Endothelial cell (in vitro differentiated cells): ENCODE measurements around the gene IFT88. TPM values are rescaled to one million over a fixed set of nuclear protein-coding genes. Genes with fewer than 3 reads are reported as not detected.

ENCODE experiments used
- DNase-seq: peaks from one replicate; pipeline ENCODE4 v3.0.0; 2021; ENCODE audit warnings: low spot score
- H3K27ac Mint-ChIP-seq: one replicate; pipeline ENCODE4 v1.8.0; 2021; ENCODE audit warnings: mixed read lengths, inconsistent platforms; ENCODE audit not compliant: unreplicated experiment
- H3K27me3 Mint-ChIP-seq: one replicate; pipeline ENCODE4 v1.8.0; 2021; ENCODE audit warnings: mild to moderate bottlenecking, moderate library complexity, mixed read lengths, inconsistent platforms; ENCODE audit not compliant: unreplicated experiment
- H3K36me3 Mint-ChIP-seq: one replicate; pipeline ENCODE4 v1.8.0; 2021; ENCODE audit warnings: mild to moderate bottlenecking, low read depth, mixed read lengths, inconsistent platforms; ENCODE audit not compliant: unreplicated experiment
- H3K4me1 Mint-ChIP-seq: one replicate; pipeline ENCODE4 v1.8.0; 2021; ENCODE audit warnings: mild to moderate bottlenecking, mixed read lengths, inconsistent platforms; ENCODE audit not compliant: unreplicated experiment
- H3K4me3 Mint-ChIP-seq: one replicate; pipeline ENCODE4 v1.8.0; 2021; ENCODE audit warnings: mild to moderate bottlenecking, mixed read lengths, inconsistent platforms; ENCODE audit not compliant: unreplicated experiment
- H3K9me3 Mint-ChIP-seq: one replicate; pipeline ENCODE4 v1.8.0; 2021; ENCODE audit warnings: mixed read lengths, inconsistent platforms; ENCODE audit not compliant: unreplicated experiment
- CTCF ChIP-seq: fragments of 200-600 bp; sonication (generic); IDR thresholded peaks from one replicate; pipeline ENCODE4 v1.5.0; 2021; ENCODE audit warnings: antibody characterized with exemption; ENCODE audit not compliant: unreplicated experiment
- total RNA-seq: library from RNA; stranded (reverse); fragmentation: NEBNext Ultra II Directional; extraction: Animal tissue kit (Norgen Biotek cat#: 25700); gene quantifications from one replicate; pipeline ENCODE4 v1.2.1, GENCODE V29; 2021; ENCODE audit not compliant: unreplicated experiment

IFT88 gene
- total RNA-seq, 1 donor from 2014 or later: 7.8 TPM

- H3K9me3 Mint-ChIP-seq: no peaks in the 10 kb centered on the region
- H3K27ac Mint-ChIP-seq: no peak overlapping the region
- DNase-seq: no peak
- no peaks in the 10 kb centered on the region for H3K27me3 Mint-ChIP-seq
- no peak overlapping the region for H3K4me3 Mint-ChIP-seq
- no peak for TF ChIP-seq CTCF
- H3K36me3 Mint-ChIP-seq: peaks cover 8% of the 10 kb centered on the region
- H3K4me1 Mint-ChIP-seq: no peaks in the 10 kb centered on the region
Observed at GRCh38 chr13:20607015-20607414, 40.1 kb downstream of the IFT88 start.

DNA sequence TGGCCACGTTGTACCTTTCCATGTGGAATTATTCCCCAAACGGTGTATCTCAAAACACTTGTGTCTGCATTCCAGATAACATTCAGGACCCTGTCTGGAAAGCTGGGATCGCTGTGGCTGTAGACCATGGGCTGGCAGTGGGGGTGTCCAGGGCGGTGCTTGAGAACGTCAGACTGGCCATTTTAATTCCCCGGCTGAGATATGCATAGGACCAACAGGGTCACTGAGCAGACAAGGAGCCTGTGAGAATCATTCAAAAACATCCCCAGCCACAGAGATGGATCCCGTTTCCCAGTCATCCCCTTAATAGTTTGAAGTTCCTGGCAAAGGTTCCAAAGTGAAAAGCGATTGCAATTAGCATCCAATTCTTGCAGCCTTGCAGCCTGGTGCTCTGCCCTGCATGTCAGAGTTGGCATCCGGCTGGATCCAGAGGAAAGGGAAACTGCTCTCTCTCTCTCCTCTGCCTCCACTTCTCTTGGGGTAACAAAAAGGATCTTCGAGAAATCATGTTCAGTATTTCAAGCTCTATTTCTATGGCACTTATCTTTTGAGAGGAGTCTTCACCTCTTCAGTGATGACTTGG, 41.6 kb downstream of the IFT88 start:
- Mint-ChIP-seq H3K27me3 (no peaks in the 10 kb centered on the region), H3K4me3 (no peak overlapping the region), H3K36me3 (peaks cover 8% of the 10 kb centered on the region), H3K9me3 (no peaks in the 10 kb centered on the region), H3K27ac (no peak overlapping the region), H3K4me1 (no peaks in the 10 kb centered on the region)
- TF ChIP-seq CTCF: no peak
- DNase-seq: no peak

DNA sequence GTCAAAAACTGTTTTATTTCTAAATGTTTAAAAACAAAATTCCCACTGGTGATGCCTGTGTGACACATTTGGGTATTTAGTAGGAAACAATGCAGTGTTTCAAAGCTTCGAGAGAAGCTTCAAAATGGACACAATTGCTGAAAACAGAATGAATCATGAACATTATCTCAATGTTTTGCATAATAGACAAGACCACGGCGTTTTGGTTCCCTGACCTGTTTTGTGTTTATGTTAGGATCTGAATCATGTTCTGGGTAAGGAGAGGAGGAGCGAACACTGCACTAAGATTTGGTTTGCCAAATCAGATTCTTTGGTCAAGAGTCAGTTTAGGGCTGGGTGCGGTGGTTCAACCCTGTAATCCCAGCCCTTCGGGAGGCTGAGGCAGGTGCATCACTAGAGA, 42.2 kb downstream of the IFT88 start:
- no peaks in the 10 kb centered on the region for H3K27me3 Mint-ChIP-seq
- no peak overlapping the region for H3K4me3 Mint-ChIP-seq
- no peak overlapping the region for H3K27ac Mint-ChIP-seq
- no peak for DNase-seq
- H3K9me3 Mint-ChIP-seq: no peaks in the 10 kb centered on the region
- TF ChIP-seq CTCF: no peak
- no peaks in the 10 kb centered on the region for H3K4me1 Mint-ChIP-seq
- peaks cover 8% of the 10 kb centered on the region for H3K36me3 Mint-ChIP-seq

DNA sequence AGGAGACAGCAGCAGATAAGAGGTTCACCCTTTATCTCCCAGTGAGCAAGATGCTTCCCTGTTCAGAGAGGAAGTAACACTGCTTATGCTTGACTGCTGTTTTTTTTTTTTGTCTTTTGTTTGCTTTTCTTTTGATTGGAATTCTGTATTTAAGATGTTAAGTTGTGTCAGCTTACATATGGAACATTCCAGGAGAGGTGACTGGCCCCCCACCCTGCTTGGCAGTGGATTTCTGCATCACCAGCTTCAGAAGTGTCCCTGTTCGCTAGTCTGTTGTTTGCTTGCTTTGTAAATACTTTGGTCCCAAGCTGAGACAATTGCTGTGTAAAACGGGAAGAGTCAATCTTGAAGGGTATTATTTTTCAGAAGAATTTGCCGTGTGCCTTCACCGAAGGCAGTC, 43.0 kb downstream of the IFT88 start:
- Mint-ChIP-seq H3K36me3 (peaks cover 8% of the 10 kb centered on the region), H3K27ac (no peak overlapping the region), H3K27me3 (no peaks in the 10 kb centered on the region), H3K4me3 (no peak overlapping the region), H3K4me1 (no peaks in the 10 kb centered on the region), H3K9me3 (no peaks in the 10 kb centered on the region)
- no peak for DNase-seq
- TF ChIP-seq CTCF: no peak

GRCh38 chr13:20616059-20616797, 49.3 kb downstream of the IFT88 start:
- Mint-ChIP-seq H3K9me3 (no peaks in the 10 kb centered on the region), H3K4me3 (no peak overlapping the region), H3K4me1 (no peaks in the 10 kb centered on the region), H3K36me3 (no peaks in the 10 kb centered on the region), H3K27me3 (no peaks in the 10 kb centered on the region), H3K27ac (no peak overlapping the region)
- DNase-seq: no peak
- no peak for TF ChIP-seq CTCF
